ENCODE data around the gene NINL. TPM values are rescaled to one million over a fixed set of nuclear protein-coding genes. Genes with fewer than 3 reads are reported as not detected.
A peak's percentile ranks its signal among the peaks of the same experiment; 100 is the strongest.

NINL gene
- total RNA-seq, 1 donor from 2014 or later = 5.0 TPM

DNA sequence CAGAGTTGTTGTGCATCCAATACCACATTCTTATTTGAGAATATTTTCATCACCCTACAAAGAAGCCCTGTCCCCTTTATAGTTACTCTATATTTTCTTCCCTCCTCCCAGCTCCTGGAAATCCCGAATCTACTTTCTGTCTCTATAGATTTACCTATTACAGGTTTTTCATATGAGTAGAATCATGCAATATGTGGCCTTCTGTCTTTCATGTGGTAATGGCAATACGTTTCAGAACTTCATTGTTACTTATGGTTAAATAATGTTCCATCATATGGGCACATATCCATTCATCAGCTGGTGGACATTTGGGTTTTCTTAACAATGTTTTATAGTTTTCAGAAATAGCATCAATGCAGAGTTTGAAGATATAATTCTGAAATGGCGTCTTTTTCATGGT, 160.8 kb downstream of the NINL start:
- DNase-seq (ENCODE audit: low spot score) = no peak

DNA sequence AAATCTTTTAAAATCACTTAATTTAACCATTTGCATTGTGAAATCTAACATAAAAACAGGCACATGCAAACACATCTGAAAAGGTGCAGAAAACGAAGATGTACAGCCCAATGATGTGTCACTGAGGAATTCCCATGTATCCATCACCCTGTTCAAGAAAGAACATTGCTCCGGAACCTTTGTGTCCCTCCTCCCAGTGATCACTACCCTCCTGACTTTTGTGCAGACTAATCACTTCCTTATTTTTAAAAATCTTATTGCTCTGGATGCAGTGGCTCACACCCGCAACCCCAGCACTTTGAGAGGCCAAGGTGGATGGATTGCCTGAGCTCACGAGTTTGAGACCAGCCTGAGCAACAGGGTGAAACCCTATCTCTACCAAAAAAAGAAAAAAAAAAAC, 163.3 kb downstream of the NINL start:
- no peak for DNase-seq (ENCODE audit: low spot score)

DNA sequence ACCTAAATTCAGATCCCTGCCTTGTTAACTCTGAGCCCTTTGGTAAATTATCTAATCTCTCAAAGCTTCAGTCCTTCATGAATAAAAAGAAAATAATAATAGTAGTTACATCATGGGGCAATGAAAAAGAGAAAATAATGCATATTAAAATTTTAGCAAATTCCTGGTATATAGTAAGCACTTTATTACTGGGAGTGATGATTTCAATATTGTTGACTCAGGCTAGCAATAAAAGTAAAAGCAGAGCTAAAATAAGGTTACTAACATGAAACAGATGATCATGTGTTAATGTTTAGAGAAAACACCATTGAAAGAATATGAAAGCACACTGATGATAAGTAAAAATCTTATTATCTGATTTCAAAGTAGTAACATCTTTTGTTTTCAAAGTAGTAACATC, 164.2 kb downstream of the NINL start:
- no peak for DNase-seq (ENCODE audit: low spot score)

DNA sequence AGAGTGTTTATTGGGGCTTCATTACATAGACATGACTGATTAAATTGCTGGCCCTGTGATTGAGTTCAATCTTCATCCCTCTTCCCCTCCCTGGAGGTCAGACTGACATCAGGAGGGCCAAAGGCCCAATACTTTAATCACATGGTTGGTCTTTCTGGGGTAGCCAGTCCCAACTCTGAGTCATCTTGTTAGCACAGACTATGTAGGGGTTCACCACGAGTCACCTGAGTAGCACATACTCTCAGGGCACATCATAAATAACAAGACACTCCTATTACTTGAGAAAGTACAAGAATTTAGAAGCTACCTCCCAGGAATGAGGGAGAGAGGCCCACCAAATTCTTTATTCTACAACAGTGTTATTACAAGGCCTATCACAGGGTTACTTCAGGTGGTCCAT, 166.6 kb downstream of the NINL start:
- DNase-seq (ENCODE audit: low spot score) = no peak

DNA sequence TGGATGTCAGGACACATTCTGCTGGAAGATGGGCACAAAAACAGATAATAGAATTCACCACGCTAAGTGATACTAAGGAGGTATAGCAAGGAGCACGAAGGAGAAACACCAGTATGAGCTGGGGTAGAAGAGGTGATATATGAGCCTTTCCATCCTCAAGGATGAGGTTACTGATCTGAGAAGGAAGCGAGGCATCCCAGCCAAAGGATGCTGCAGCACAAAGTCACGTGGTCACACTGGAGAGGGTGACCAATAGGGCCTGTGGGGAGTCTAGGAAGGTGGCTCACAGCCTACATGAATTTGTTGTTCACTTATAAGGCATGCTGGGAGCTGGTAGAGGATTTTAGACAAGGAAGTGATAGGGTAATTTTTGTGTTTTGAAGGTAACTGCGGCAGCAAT, 176.4 kb downstream of the NINL start:
- DNase-seq (ENCODE audit: low spot score) = no peak

- DNase-seq (ENCODE audit: low spot score) = no peak
These were observed 177.2 kb downstream of the NINL start for GRCh38 chr20:25408170-25408547.

DNA sequence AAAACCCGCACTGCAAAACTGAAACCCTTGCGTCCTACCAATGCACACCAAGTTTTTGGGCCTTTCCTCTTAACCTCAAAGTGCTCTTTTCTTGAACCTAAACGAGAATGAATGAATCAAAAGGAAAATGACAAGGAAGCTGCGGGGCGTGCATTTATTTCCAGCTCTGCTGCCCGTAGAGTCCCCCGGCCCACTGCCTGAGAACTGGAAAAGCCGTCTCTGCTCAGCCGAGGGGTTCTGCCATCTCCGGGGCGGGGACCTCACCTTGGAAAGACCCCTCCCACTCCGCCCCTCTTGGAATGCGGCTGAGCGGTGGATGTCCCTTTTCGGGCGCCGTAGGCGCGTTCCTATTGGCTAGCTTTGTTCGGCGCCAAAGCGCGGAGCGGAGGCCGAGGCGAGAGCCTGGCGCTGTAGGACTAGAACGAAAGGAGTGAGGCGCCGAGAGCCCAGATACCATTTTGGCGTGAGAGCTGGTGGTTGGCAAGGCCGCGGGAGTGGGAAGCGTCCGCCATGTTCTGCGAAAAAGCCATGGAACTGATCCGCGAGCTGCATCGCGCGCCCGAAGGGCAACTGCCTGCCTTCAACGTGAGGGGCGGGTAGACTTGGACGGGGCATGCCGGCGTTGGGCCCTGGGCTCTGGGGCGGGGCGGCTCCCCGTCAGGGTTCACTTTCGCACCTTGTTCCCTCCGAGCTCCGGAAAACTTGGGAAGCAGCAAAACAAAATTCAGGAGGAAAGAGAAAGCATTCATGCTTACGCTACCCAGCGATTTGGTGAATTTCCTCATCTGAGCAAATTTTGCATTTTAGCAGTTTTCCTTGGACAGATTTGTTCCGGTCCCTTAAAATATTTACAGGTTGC, 177.8 kb downstream of the NINL start, which contains the start of gene GINS1:
GINS1 (plus strand) TSS at position 363 of the 859 bp plus-strand sequence; CDS start at position 511, 148 bp downstream.
- DNase-seq (ENCODE audit: low spot score) = peak; percentile 93

Other genes with a start within 250 kb of the NINL start
- 41.6 TPM for gene ABHD12, start 194.7 kb downstream of the NINL start, total RNA-seq
- 0.58 TPM for gene GINS1, start 177.9 kb downstream of the NINL start, total RNA-seq
- gene NANP, start 38.5 kb upstream of the NINL start, total RNA-seq = 7.5 TPM
- 11.3 TPM for gene ZNF337, start 111.3 kb upstream of the NINL start, total RNA-seq

All from mesenteric fat pad (tissue), 1 donor.